ES-I3 (cell line): ENCODE measurements around the gene SLCO1B1.

Experiments used
- H3K36me3 ChIP-seq: 2 replicates; pipeline ENCODE4 v1.6.1; 2013; ENCODE audit warnings: mild to moderate bottlenecking, low read length, control low read depth, moderate library complexity; ENCODE audit not compliant: insufficient read depth
- H3K4me1 ChIP-seq: 2 replicates; pipeline ENCODE4 v1.6.1; 2013; ENCODE audit warnings: mild to moderate bottlenecking, control low read depth, low read length; ENCODE audit not compliant: insufficient read depth
- H3K9ac ChIP-seq: 2 replicates; pipeline ENCODE4 v1.6.1; 2013; ENCODE audit warnings: low read depth, mild to moderate bottlenecking, low read length, moderate library complexity
- H3K9me3 ChIP-seq: 2 replicates; pipeline ENCODE4 v1.6.1; 2013; ENCODE audit warnings: mild to moderate bottlenecking, low read length, moderate library complexity; ENCODE audit not compliant: control insufficient read depth, insufficient read depth

SLCO1B1 gene

DNA sequence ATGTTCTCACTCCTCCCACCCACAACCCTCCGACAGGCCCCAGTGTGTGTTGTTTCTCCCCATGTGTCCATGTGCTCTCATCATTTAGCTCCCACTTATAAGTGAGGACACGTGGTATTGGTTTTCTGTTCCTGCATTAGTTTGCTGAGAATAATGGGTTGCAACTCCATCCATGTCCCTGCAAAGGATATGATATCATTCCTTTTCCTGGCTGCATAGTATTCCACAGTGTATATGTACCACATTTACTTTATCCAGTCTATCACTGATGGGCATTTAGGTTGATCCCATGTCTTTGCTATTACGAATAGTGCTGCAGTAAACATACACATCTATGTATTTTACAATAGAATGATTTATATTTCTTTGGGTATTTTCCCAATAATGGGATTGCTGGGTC is 126.2 kb downstream of the SLCO1B1 start:
- peaks cover 4% of the 10 kb centered on the region; the same call in 1 of the 2 replicates for H3K9me3 ChIP-seq
- no peaks in the 10 kb centered on the region for H3K36me3 ChIP-seq
- no peaks in the 10 kb centered on the region for H3K4me1 ChIP-seq
- no peak overlapping the region for H3K9ac ChIP-seq

DNA sequence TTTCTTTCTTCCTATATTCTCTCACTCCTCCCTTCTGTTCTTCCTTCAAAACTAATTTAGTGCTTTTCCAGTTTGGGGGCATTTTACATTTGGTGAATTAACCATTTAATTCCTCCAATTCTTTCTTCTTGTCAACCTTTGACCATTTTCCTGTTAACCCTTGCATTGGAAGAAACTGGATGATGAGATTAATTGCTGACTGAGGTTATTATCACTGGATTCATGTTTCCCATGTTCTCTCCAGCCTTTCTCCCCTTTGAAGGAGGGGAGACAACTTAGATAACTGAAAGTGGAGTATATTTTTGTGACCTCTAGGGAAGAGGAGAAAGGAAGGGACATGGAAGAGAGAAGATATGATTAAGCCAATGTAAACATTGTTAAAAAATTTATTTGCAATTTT is 133.2 kb downstream of the SLCO1B1 start:
- no peak overlapping the region for H3K9ac ChIP-seq
- no peaks in the 10 kb centered on the region for H3K4me1 ChIP-seq
- peaks cover 19% of the 10 kb centered on the region for H3K9me3 ChIP-seq
- no peaks in the 10 kb centered on the region; the same call in 1 of the 2 replicates for H3K36me3 ChIP-seq

DNA sequence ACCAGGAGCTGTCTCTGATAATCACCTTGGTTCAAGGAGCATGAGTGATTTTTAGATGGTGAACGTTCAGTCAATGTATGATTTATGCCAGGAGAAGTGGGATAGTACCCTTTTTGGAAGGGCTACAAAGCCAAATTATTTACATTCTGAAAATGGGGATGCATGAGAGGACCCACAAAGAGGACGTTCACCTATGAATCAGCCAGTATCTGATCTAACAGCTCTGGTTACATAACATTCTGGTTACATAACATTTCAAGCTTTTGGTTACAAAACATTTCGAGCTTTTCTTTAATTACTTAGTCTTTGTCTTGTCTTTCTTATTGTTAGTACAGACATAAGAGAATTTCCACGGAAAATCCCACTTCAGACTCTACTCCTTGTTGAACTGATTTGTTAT is 134.9 kb downstream of the SLCO1B1 start:
- Histone ChIP-seq H3K4me1 (no peaks in the 10 kb centered on the region), H3K9ac (no peak overlapping the region), H3K9me3 (peaks cover 19% of the 10 kb centered on the region), H3K36me3 (no peaks in the 10 kb centered on the region; the same call in 1 of the 2 replicates)

DNA sequence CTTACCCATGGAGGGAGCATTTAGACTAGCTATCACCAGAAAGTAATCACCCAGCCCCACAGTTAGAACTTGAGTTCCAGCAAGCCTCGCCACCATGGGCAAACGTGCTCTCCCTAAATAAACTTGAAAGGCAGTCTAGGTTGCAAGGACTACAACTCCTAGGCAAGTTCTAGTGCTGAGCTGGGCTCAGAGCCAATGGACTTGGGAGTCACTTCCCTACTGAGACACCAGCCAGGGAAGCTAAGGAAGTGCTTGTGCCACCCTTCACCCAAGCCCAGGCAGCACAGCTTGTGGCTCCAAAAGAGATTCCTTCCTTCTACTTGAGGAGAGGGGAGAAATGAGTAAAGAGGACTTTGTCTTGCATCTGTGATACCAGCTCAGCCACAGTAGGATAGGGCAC is 145.8 kb downstream of the SLCO1B1 start:
- H3K9me3 ChIP-seq: no peaks in the 10 kb centered on the region
- no peaks in the 10 kb centered on the region for H3K36me3 ChIP-seq
- H3K9ac ChIP-seq: no peak overlapping the region
- no peaks in the 10 kb centered on the region for H3K4me1 ChIP-seq
